ENCODE data around the gene METTL17. TPM values are rescaled to one million over a fixed set of nuclear protein-coding genes. Genes with fewer than 3 reads are reported as not detected.

The METTL17 gene
- total RNA-seq, 1 donor from 2014 or later: 49.0 TPM

DNA sequence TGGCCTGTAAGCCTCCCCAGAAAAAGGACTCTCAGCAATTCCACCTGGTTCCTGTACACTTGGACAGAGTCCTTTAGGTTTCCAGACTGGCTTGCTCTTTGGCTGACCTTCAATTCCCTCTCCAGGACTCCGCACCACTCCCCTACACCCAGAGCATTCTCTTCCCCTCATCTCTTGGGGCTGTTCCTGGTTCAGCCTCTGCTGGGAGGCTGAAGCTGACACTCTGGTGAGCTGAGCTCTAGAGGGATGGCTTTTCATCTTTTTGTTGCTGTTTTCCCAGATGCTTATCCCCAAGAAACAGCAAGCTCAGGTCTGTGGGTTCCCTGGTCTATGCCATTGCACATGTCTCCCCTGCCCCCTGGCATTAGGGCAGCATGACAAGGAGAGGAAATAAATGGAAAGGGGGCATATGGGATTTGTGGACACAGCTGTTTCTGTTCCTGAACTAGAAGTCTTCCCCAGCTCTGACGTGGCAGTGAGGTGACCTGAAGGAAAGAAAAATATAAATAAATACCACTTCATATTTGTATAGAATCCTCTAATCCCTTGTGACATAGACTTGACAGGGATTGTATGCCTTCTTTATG, 53.7 kb downstream of the METTL17 start:
- H2AFZ ChIP-seq (ENCODE audit: low read depth, low read length): no peak overlapping the region
- DNase-seq (ENCODE audit: low read depth) (no peak), FAIRE-seq (no peak)
- Mint-ChIP-seq H3K9me3 (ENCODE audit: unreplicated experiment) (peaks cover 6% of the 10 kb centered on the region), H3K27ac (ENCODE audit: unreplicated experiment) (no peak overlapping the region), H3K27me3 (ENCODE audit: low read depth, unreplicated experiment) (peaks cover 18% of the 10 kb centered on the region), H3K36me3 (ENCODE audit: low read depth, unreplicated experiment) (peaks cover 2% of the 10 kb centered on the region), H3K4me3 (ENCODE audit: unreplicated experiment) (no peak overlapping the region), H3K4me1 (ENCODE audit: low read depth, unreplicated experiment) (peaks cover 36% of the 10 kb centered on the region)
- no peaks in the 10 kb centered on the region for H4K20me1 ChIP-seq (ENCODE audit: insufficient read depth, low read length)
- H3K4me2 ChIP-seq (ENCODE audit: low read length): no peak overlapping the region
- peaks cover 10% of the 10 kb centered on the region for H3K27me3 ChIP-seq (ENCODE audit: insufficient read depth, low read length)
- no peaks in the 10 kb centered on the region for H3K4me1 ChIP-seq (ENCODE audit: insufficient read depth, low read length)
- H3K36me3 ChIP-seq (ENCODE audit: insufficient read depth, low read length): no peaks in the 10 kb centered on the region
- no peak overlapping the region for H3K4me3 ChIP-seq (ENCODE audit: insufficient read depth, low read depth, low read length)
- no peak overlapping the region for H3K27ac ChIP-seq (ENCODE audit: low read depth, low read length)
- H3K9me3 ChIP-seq (ENCODE audit: insufficient read depth, low read depth, low read length): no peaks in the 10 kb centered on the region
- TF ChIP-seq EZH2 (IDR thresholded peaks at IDR 0.05; ENCODE audit: insufficient read depth, low read length): no peak
- TF ChIP-seq, protein P1, sequence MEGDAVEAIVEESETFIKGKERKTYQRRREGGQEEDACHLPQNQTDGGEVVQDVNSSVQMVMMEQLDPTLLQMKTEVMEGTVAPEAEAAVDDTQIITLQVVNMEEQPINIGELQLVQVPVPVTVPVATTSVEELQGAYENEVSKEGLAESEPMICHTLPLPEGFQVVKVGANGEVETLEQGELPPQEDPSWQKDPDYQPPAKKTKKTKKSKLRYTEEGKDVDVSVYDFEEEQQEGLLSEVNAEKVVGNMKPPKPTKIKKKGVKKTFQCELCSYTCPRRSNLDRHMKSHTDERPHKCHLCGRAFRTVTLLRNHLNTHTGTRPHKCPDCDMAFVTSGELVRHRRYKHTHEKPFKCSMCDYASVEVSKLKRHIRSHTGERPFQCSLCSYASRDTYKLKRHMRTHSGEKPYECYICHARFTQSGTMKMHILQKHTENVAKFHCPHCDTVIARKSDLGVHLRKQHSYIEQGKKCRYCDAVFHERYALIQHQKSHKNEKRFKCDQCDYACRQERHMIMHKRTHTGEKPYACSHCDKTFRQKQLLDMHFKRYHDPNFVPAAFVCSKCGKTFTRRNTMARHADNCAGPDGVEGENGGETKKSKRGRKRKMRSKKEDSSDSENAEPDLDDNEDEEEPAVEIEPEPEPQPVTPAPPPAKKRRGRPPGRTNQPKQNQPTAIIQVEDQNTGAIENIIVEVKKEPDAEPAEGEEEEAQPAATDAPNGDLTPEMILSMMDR (IDR thresholded peaks at IDR 0.05; ENCODE audit: insufficient read depth, low read depth, low read length): no peak
- H3K9ac ChIP-seq (ENCODE audit: low read length): no peak overlapping the region
- H3K79me2 ChIP-seq (ENCODE audit: insufficient read depth, low read length): no peaks in the 10 kb centered on the region

GRCh38 chr14:21043974-21044618, 54.3 kb downstream of the METTL17 start:
- no peaks in the 10 kb centered on the region for H3K9me3 ChIP-seq (ENCODE audit: insufficient read depth, low read depth, low read length)
- FAIRE-seq: no peak

More at GRCh38 chr14:21043974-21044618, 54.3 kb downstream of the METTL17 start:
- H3K9me3 Mint-ChIP-seq (ENCODE audit: unreplicated experiment): peaks cover 9% of the 10 kb centered on the region
- H3K27me3 ChIP-seq (ENCODE audit: insufficient read depth, low read length): peaks cover 10% of the 10 kb centered on the region
- no peak overlapping the region for H3K27ac ChIP-seq (ENCODE audit: low read depth, low read length)
- no peaks in the 10 kb centered on the region for H3K79me2 ChIP-seq (ENCODE audit: insufficient read depth, low read length)
- no peaks in the 10 kb centered on the region for H3K36me3 ChIP-seq (ENCODE audit: insufficient read depth, low read length)
- no peaks in the 10 kb centered on the region for H3K4me1 ChIP-seq (ENCODE audit: insufficient read depth, low read length)
- peaks cover 2% of the 10 kb centered on the region for H3K36me3 Mint-ChIP-seq (ENCODE audit: low read depth, unreplicated experiment)
- H3K4me2 ChIP-seq (ENCODE audit: low read length): no peak overlapping the region
- H3K4me3 Mint-ChIP-seq (ENCODE audit: unreplicated experiment): no peak overlapping the region
- peaks cover 18% of the 10 kb centered on the region for H3K27me3 Mint-ChIP-seq (ENCODE audit: low read depth, unreplicated experiment)
- no peak for DNase-seq (ENCODE audit: low read depth)
- H2AFZ ChIP-seq (ENCODE audit: low read depth, low read length): no peak overlapping the region
- H3K4me1 Mint-ChIP-seq (ENCODE audit: low read depth, unreplicated experiment): peaks cover 35% of the 10 kb centered on the region
- no peaks in the 10 kb centered on the region for H4K20me1 ChIP-seq (ENCODE audit: insufficient read depth, low read length)
- TF ChIP-seq EZH2 (IDR thresholded peaks at IDR 0.05; ENCODE audit: insufficient read depth, low read length): no peak
- TF ChIP-seq, protein P1 (IDR thresholded peaks at IDR 0.05; ENCODE audit: insufficient read depth, low read depth, low read length): no peak
- H3K4me3 ChIP-seq (ENCODE audit: insufficient read depth, low read depth, low read length): no peak overlapping the region
- H3K9ac ChIP-seq (ENCODE audit: low read length): no peak overlapping the region
- H3K27ac Mint-ChIP-seq (ENCODE audit: unreplicated experiment): no peak overlapping the region

Small RNA genes within 50 kb of the gene (microRNA-seq; reads per million reads assigned to microRNA genes)
- gene MIR6717: not detected

Other genes starting within 250 kb of the METTL17 start
- not detected in 2 replicates for gene EDDM3A, start 244.1 kb upstream of the METTL17 start, total RNA-seq
- not detected in 2 replicates for gene EDDM3B, start 221.6 kb upstream of the METTL17 start, total RNA-seq
- gene RNASE6, start 208.7 kb upstream of the METTL17 start, total RNA-seq: 0.29 TPM in 1 of 2 replicates, not detected in the other
- 4.7 and 5.3 TPM in 2 replicates for gene RNASE1, start 187.1 kb upstream of the METTL17 start, total RNA-seq
- not detected in 2 replicates for gene RNASE3, start 98.6 kb upstream of the METTL17 start, total RNA-seq
- gene RNASE2, start 34.5 kb upstream of the METTL17 start, total RNA-seq: not detected in 2 replicates
- gene SLC39A2, start 9.3 kb downstream of the METTL17 start, total RNA-seq: 0.30 TPM in 1 of 2 replicates, not detected in the other
- 11.8 and 12.6 TPM in 2 replicates for gene NDRG2, start 35.1 kb downstream of the METTL17 start, total RNA-seq
- gene TPPP2, start 40.2 kb downstream of the METTL17 start, total RNA-seq: not detected in 2 replicates
- not detected in 2 replicates for gene RNASE13, start 44.8 kb downstream of the METTL17 start, total RNA-seq
- 0.19 TPM in 1 of 2 replicates, not detected in the other for gene RNASE7, start 52.4 kb downstream of the METTL17 start, total RNA-seq
- gene RNASE8, start 67.8 kb downstream of the METTL17 start, total RNA-seq: not detected in 2 replicates
- gene ARHGEF40, start 80.3 kb downstream of the METTL17 start, total RNA-seq: 99.9 and 129 TPM in 2 replicates
- 24.2 and 31.9 TPM in 2 replicates for gene ZNF219, start 108.7 kb downstream of the METTL17 start, total RNA-seq
- 1.4 and 2.2 TPM in 2 replicates for gene TMEM253, start 111.1 kb downstream of the METTL17 start, total RNA-seq
- gene OR5AU1, start 166.1 kb downstream of the METTL17 start, total RNA-seq: not detected in 2 replicates

All from astrocyte (in vitro differentiated cells and primary cell).